Measurements from ENCODE around the gene HEBP1. TPM values are rescaled to one million over a fixed set of nuclear protein-coding genes. Genes with fewer than 3 reads are reported as not detected.
"Not testable (repeated sequence)": the region's sequence is repeated elsewhere in the genome, so short reads cannot be mapped to it uniquely, and the experiment has no call there.

The HEBP1 gene
- total RNA-seq, 4 donors from 2014 or later: 68.5 to 196 (median 184) TPM

DNA sequence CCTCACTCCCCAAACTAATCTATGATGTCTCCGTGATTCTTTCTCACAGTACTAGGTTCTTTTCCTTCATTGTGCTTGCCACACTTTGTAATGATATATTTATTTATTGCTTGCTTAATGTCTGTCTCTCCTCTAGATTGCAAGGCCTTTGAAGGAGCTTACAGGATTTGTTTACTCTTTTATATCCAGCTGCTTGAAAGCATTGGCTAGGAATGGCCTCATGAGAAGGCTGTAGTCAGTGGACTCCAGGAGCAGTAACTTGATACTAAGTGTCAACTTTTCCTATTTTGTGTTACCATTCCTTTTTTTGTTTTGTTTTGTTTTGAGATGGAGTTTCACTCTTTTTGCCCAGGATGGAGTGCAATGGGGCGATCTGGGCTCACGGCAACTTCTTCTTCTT is 36.8 kb upstream of the HEBP1 start:
- Histone ChIP-seq H3K36me3 (no peaks in the 10 kb centered on the region), H3K9me3 (no peaks in the 10 kb centered on the region), H3K27me3 (no peaks in the 10 kb centered on the region), H3K4me1 (peaks cover 0 to 14% (median 0%) of the 10 kb centered on the region in 4 donors), H3K4me3 (no peak overlapping the region), H3K27ac (no peak overlapping the region)
- no peak for TF ChIP-seq POLR2A (IDR thresholded peaks at IDR 0.05)
- TF ChIP-seq, protein P1, sequence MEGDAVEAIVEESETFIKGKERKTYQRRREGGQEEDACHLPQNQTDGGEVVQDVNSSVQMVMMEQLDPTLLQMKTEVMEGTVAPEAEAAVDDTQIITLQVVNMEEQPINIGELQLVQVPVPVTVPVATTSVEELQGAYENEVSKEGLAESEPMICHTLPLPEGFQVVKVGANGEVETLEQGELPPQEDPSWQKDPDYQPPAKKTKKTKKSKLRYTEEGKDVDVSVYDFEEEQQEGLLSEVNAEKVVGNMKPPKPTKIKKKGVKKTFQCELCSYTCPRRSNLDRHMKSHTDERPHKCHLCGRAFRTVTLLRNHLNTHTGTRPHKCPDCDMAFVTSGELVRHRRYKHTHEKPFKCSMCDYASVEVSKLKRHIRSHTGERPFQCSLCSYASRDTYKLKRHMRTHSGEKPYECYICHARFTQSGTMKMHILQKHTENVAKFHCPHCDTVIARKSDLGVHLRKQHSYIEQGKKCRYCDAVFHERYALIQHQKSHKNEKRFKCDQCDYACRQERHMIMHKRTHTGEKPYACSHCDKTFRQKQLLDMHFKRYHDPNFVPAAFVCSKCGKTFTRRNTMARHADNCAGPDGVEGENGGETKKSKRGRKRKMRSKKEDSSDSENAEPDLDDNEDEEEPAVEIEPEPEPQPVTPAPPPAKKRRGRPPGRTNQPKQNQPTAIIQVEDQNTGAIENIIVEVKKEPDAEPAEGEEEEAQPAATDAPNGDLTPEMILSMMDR (IDR thresholded peaks at IDR 0.05): no peak
- no peak for DNase-seq

DNA sequence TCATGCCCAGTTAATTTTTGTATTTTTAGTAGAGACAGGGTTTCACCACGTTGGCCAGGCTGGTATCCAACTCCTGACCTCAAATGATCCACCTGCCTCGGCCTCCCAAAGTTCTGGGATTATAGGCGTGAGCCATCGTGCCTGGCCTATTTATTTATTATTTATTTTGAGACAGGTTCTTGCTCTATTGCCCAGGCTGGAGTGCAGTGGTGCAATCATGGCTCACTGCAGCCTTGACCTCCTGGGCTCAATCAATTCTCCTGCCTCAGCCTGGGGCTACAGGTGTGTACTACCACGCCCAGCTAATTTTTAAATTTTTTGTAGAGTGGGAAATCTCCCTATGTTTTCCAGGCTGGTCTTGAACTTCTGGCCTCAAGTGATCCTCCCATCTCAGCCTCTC is 35.3 kb upstream of the HEBP1 start:
- H3K4me3 ChIP-seq, DNase-seq, H3K9me3 ChIP-seq, H3K27me3 ChIP-seq, H3K27ac ChIP-seq, H3K36me3 ChIP-seq: not testable (repeated sequence)
- H3K4me1 ChIP-seq: peaks cover 0 to 13% (median 0%) of the 10 kb centered on the region in 4 donors

DNA sequence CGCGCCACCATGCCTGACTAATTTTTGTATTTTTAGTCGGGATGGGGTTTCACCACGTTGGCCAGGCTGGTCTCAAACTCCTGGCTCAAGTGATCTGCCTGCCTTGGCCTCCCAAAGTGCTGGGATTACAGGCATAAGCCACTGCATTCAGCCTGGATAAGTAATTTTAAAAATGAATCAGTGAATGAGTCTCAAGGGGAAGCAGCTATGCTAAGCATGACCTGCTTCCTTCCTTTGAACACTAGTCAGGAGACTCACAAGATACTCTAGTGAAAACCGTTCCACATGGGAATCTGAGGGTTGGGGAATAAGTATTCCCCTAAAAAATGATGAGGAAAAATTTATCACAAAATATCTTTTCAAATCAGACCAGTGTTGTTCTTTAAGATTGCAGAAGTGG is 33.4 kb upstream of the HEBP1 start:
- DNase-seq: no peak
- no peaks in the 10 kb centered on the region for H3K27me3 ChIP-seq
- no peaks in the 10 kb centered on the region for H3K36me3 ChIP-seq
- TF ChIP-seq, protein P1 (IDR thresholded peaks at IDR 0.05): no peak
- no peak for TF ChIP-seq POLR2A (IDR thresholded peaks at IDR 0.05)
- no peak overlapping the region for H3K27ac ChIP-seq
- no peaks in the 10 kb centered on the region for H3K4me1 ChIP-seq
- no peak overlapping the region for H3K4me3 ChIP-seq
- no peaks in the 10 kb centered on the region for H3K9me3 ChIP-seq

DNA sequence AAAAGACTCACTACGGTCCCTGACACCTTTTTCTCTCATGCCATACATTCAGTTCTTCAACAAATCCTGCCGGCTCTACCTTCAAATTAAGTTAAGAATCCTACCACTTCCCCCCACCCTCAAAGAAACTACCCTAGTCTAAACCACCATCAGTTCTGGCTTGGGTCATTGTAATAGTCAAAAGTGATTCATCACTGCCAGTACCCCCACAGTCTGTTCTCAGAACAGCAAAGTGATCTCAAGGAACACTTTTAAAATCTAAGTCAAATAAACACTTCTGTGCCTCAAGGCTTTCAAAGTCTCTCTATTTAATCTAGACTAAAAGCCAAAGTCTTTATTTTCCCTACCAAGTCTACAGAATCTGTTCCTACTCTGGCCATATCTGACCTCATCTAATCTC is 32.1 kb upstream of the HEBP1 start:
- no peaks in the 10 kb centered on the region for H3K4me1 ChIP-seq
- no peaks in the 10 kb centered on the region for H3K9me3 ChIP-seq
- no peaks in the 10 kb centered on the region for H3K36me3 ChIP-seq
- no peaks in the 10 kb centered on the region for H3K27me3 ChIP-seq
- no peak overlapping the region for H3K27ac ChIP-seq
- H3K4me3 ChIP-seq: no peak overlapping the region
- TF ChIP-seq, protein P1 (IDR thresholded peaks at IDR 0.05): no peak
- no peak for DNase-seq

DNA sequence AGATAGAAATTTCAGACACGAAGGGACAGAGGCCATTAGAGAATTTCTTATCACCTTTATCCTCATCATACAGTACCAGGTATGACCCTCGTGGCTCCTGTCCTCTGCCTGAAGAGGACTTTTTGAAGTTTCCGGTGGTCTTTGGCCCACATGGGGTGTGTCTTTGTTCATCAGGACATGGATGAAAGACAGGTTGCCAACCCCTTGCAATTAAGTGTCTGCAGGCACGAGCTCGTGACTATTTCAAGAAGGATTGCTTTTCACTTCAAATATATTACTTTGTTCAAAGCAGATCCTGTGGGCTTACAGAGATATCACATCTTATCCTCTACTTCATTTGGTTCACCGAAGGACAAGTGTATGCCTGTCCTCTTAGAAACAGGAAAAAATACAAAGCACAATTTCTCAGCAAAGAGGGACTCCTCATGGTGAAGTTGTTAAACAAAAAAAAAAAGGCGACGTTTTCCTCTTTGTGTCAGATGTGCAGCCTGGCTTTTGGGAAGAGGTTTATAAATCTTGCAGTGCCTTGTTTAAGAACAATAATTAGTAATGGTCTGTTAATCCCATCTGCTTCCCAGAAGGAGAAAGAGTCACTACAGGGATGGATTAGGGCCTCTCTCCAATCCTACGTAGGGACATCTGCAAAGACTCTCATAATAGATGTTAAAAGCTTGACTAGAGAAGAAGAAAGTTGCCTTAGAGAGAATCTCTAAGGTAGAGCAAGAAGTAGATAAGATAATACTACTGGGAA is 30.7 kb upstream of the HEBP1 start:
- H3K27me3 ChIP-seq: no peaks in the 10 kb centered on the region
- TF ChIP-seq, protein P1 (IDR thresholded peaks at IDR 0.05): no peak
- TF ChIP-seq POLR2A (IDR thresholded peaks at IDR 0.05): no peak
- H3K36me3 ChIP-seq: no peaks in the 10 kb centered on the region
- no peaks in the 10 kb centered on the region for H3K9me3 ChIP-seq
- no peaks in the 10 kb centered on the region for H3K4me1 ChIP-seq
- no peak overlapping the region for H3K4me3 ChIP-seq
- DNase-seq: no peak
- H3K27ac ChIP-seq: no peak overlapping the region

DNA sequence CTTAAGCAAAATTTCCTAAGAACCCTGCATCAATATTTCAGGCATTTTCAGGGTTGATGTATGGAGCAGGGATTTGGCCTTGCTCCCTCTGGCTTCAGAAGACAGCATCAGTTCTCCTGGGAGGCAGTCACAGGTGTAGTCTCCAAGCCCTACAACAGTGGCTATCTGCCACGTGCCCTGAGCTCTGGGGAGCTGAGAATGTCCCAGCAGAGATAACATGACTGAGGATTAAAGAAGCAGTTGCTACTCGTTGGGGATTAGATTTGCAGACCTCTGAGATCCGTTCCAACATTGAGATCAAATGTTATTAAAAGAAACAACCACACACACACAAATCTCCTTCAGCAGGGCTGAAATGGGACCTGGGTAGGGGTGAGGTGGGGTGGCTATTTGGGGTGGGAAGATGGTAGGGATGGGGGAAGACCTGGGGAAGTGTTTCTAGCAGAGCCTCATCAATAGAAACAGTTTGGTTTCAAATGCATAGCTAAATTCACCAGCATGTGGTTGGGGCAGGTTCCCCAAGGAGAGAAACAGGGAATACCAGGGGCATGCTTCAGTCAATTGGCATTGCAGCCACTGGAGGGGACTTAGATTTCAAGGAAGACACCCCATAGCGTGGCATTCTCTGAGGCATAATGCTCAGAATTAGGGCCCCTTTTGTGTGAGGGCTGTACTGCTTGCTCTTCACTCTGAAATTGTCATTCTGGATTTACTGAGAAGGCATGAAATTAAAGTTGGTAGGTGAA is 28.9 kb upstream of the HEBP1 start:
- no peaks in the 10 kb centered on the region for H3K9me3 ChIP-seq
- H3K4me3 ChIP-seq: no peak overlapping the region
- no peaks in the 10 kb centered on the region for H3K4me1 ChIP-seq
- no peak overlapping the region for H3K27ac ChIP-seq
- H3K27me3 ChIP-seq: no peaks in the 10 kb centered on the region
- H3K36me3 ChIP-seq: no peaks in the 10 kb centered on the region
- no peak for TF ChIP-seq POLR2A (IDR thresholded peaks at IDR 0.05)
- TF ChIP-seq, protein P1 (IDR thresholded peaks at IDR 0.05): no peak
- DNase-seq: no peak

All from Peyer's patch (tissue), 4 donors.